Panc1 (cell line): ENCODE measurements around the gene CAPSL. TPM values are rescaled to one million over a fixed set of nuclear protein-coding genes. Genes with fewer than 3 reads are reported as not detected.

Experiments
- ATAC-seq: fragments of 200-7000 bp; cut with Tn5 transposase; 2 replicates; pipeline ENCODE4 v1.9.1; 2020; ENCODE audit warnings: mild to moderate bottlenecking, moderate library complexity
- BruUV-seq: library from RNA; stranded (reverse); fragments of 400-500 nt; replicated peaks from 2 replicates; lab custom pipeline; 2021; lab: Mats Ljungman, UMichigan
- CTCF ChIA-PET: fragments of 300-600 bp; sonication (Branson Sonifier 250); formaldehyde crosslinking; loops from one replicate; lab custom pipeline; 2022; ENCODE audit warnings: antibody characterized with exemption; lab: Charles Lee
- POLR2A ChIA-PET: fragments of 300-600 bp; sonication (Branson Sonifier 250); formaldehyde crosslinking; loops from one replicate; lab custom pipeline; 2022; ENCODE audit warnings: antibody characterized with exemption; lab: Charles Lee
- DNase-seq: peaks from one replicate; pipeline ENCODE4 v3.0.0-alpha.2; 2010; ENCODE audit warnings: low read depth, low spot score
- H3K27ac ChIP-seq: 2 replicates; pipeline ENCODE4 v1.5.1; 2011; ENCODE audit warnings: mild to moderate bottlenecking, low read length, inconsistent platforms
- H3K27me3 ChIP-seq: fragments of 200-500 bp; sonication (Bioruptor generic); 2 replicates; pipeline ENCODE4 v1.6.0; 2014; ENCODE audit warnings: low read length, inconsistent platforms; ENCODE audit not compliant: control insufficient read depth, insufficient read depth
- H3K36me3 ChIP-seq: fragments of 200-500 bp; sonication (Bioruptor generic); 2 replicates; pipeline ENCODE4 v1.5.1; 2014; ENCODE audit warnings: inconsistent platforms, mild to moderate bottlenecking, low read length, moderate library complexity; ENCODE audit not compliant: control insufficient read depth, insufficient read depth
- H3K4me1 ChIP-seq: 2 replicates; pipeline ENCODE4 v1.5.1; 2011; ENCODE audit warnings: inconsistent platforms, mild to moderate bottlenecking, low read length, moderate library complexity; ENCODE audit not compliant: control insufficient read depth, insufficient read depth
- H3K4me3 ChIP-seq, 2 experiments: 2 replicates each; pipeline ENCODE4 v1.5.1; 2011 to 2012; ENCODE audit warnings: low read depth in 2 of 2, low read length in 2 of 2, mild to moderate bottlenecking in 2 of 2, inconsistent platforms in 1 of 2, moderate library complexity in 1 of 2
- H3K9me3 ChIP-seq: fragments of 200-500 bp; sonication (Bioruptor generic); 2 replicates; pipeline ENCODE4 v1.5.1; 2014; ENCODE audit warnings: low read depth, mild to moderate bottlenecking, inconsistent platforms, low read length, moderate library complexity; ENCODE audit not compliant: control insufficient read depth, insufficient read depth
- CTCF ChIP-seq: fragments of 450-650 bp; IDR thresholded peaks from 2 replicates; pipeline ENCODE4 v1.5.1; 2017; ENCODE audit warnings: mild to moderate bottlenecking
- POLR2AphosphoS5 ChIP-seq: IDR thresholded peaks from 2 replicates; pipeline ENCODE4 v1.6.1; 2012; ENCODE audit warnings: mild to moderate bottlenecking, low read depth, low read length, moderate library complexity
- SIN3A ChIP-seq: IDR thresholded peaks from 2 replicates; pipeline ENCODE4 v1.6.1; 2012; ENCODE audit warnings: low read depth, mild to moderate bottlenecking, low read length, moderate library complexity, borderline replicate concordance; ENCODE audit not compliant: insufficient read depth
- TCF7L2 ChIP-seq: IDR thresholded peaks from 2 replicates; pipeline ENCODE4 v1.6.1; 2011; ENCODE audit warnings: mild to moderate bottlenecking, low read depth, low read length, inconsistent platforms
- in situ Hi-C: cut with HindIII; loops from 2 replicates; pipeline ENCODE4 v1.10.0; 2016; ENCODE audit warnings: low sequenced_read_pairs, low pct_unique_long_range_greater_than_20kb
- intact Hi-C: fragments of 100-400 bp; cut with micrococcal nuclease; formaldehyde crosslinking; loops from one replicate; pipeline ENCODE4 v1.10.0; 2022; ENCODE audit not compliant: unreplicated experiment
- total RNA-seq: library from RNA; stranded (reverse); gene quantifications from one replicate; pipeline ENCODE4 v1.2.1, GENCODE V29; 2021; ENCODE audit not compliant: unreplicated experiment
- TF ChIP-seq, protein P1 (sequence below), 2 experiments: IDR thresholded peaks; 2 replicates each; pipeline ENCODE4 v1.6.1; 2011 to 2012; ENCODE audit warnings: low read depth in 2 of 2, control low read depth in 1 of 2, low read length in 1 of 2, mild to moderate bottlenecking in 1 of 2, moderate library complexity in 1 of 2; ENCODE audit not compliant: insufficient read depth in 1 of 2

Gene CAPSL
- total RNA-seq, 1 experiment from 2014 or later: not detected

DNA sequence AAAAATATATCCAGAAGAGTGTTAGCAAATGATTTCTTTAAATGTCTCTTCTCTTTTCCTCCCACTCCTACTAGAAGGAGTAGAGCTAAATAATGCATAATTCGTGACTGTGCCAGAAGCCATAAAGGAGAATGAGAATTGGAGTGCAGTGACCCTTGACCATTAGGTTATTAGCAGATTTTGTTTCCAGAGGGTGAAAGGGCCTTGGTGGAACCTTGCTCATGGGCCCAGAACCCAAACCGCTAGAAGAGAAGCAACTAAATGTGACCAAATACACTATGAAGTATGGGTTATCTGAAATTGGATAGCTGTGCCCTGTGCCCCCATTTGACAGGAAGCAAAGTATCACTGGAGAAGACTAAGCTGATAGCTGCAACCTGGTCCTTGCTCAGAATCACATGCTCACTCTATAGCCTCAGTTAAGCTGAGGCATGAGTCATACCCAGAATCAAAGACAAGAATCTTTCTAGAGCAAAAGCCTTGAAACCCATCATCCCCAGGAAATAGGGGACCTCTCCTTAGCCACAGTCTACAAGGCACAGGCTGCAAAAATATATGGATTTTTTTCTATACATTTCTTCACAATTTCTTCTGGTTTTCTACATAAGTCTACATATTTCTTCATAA is 36.3 kb downstream of the CAPSL start:
- Histone ChIP-seq H3K27me3 (no peaks in the 10 kb centered on the region), H3K4me3 (no peak overlapping the region), H3K36me3 (no peaks in the 10 kb centered on the region), H3K4me1 (no peaks in the 10 kb centered on the region), H3K9me3 (no peaks in the 10 kb centered on the region), H3K27ac (no peak overlapping the region)
- DNase-seq: no peak
- POLR2A ChIA-PET: no interaction called here
- TF ChIP-seq, protein P1, sequence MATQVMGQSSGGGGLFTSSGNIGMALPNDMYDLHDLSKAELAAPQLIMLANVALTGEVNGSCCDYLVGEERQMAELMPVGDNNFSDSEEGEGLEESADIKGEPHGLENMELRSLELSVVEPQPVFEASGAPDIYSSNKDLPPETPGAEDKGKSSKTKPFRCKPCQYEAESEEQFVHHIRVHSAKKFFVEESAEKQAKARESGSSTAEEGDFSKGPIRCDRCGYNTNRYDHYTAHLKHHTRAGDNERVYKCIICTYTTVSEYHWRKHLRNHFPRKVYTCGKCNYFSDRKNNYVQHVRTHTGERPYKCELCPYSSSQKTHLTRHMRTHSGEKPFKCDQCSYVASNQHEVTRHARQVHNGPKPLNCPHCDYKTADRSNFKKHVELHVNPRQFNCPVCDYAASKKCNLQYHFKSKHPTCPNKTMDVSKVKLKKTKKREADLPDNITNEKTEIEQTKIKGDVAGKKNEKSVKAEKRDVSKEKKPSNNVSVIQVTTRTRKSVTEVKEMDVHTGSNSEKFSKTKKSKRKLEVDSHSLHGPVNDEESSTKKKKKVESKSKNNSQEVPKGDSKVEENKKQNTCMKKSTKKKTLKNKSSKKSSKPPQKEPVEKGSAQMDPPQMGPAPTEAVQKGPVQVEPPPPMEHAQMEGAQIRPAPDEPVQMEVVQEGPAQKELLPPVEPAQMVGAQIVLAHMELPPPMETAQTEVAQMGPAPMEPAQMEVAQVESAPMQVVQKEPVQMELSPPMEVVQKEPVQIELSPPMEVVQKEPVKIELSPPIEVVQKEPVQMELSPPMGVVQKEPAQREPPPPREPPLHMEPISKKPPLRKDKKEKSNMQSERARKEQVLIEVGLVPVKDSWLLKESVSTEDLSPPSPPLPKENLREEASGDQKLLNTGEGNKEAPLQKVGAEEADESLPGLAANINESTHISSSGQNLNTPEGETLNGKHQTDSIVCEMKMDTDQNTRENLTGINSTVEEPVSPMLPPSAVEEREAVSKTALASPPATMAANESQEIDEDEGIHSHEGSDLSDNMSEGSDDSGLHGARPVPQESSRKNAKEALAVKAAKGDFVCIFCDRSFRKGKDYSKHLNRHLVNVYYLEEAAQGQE (IDR thresholded peaks at IDR 0.05; ENCODE audit: insufficient read depth in 1 of 2, low read depth in 2 of 2, low read length in 1 of 2): no peak
- no peak for TF ChIP-seq TCF7L2
- no peak for TF ChIP-seq POLR2AphosphoS5
- no peak for TF ChIP-seq SIN3A
- no peak for TF ChIP-seq CTCF
- intact Hi-C loops: no loop called here
- CTCF ChIA-PET: no interaction called here
- no TSS peak for BruUV-seq
- ATAC-seq: no peak
- in situ Hi-C loops: no loop called here

GRCh38 chr5:35900972-35901695 is 37.3 kb downstream of the CAPSL start:
- POLR2A ChIA-PET: no interaction called here
- DNase-seq: no peak
- no peak overlapping the region for H3K4me3 ChIP-seq
- ATAC-seq: no peak
- no peaks in the 10 kb centered on the region for H3K36me3 ChIP-seq
- CTCF ChIA-PET: no interaction called here
- TF ChIP-seq CTCF (no peak), POLR2AphosphoS5 (no peak), SIN3A (no peak), TCF7L2 (no peak)
- TF ChIP-seq, protein P1 (IDR thresholded peaks at IDR 0.05; ENCODE audit: insufficient read depth in 1 of 2, low read depth in 2 of 2, low read length in 1 of 2): no peak
- in situ Hi-C loops: no loop called here
- intact Hi-C loops: no loop called here
- H3K9me3 ChIP-seq: no peaks in the 10 kb centered on the region
- H3K4me1 ChIP-seq: no peaks in the 10 kb centered on the region
- BruUV-seq: no TSS peak
- H3K27ac ChIP-seq: no peak overlapping the region
- no peaks in the 10 kb centered on the region for H3K27me3 ChIP-seq
